ENCODE results near the gene ZRSR2.
"Not testable (repeated sequence)": the region's sequence is repeated elsewhere in the genome, so short reads cannot be mapped to it uniquely, and the experiment has no call there.

The ZRSR2 gene

GRCh38 chrX:15789979-15790768 is at the start of gene ZRSR2:
Gene ZRSR2, plus strand, starts transcription at chrX:15790484. Its CDS starts 12 bp downstream, at chrX:15790496.
- peak; percentile 85 for DNase-seq (ENCODE audit: low spot score)

GRCh38 chrX:15744181-15744867 is 46.0 kb upstream of the ZRSR2 start:
- no peak for DNase-seq (ENCODE audit: low spot score)

- DNase-seq (ENCODE audit: low spot score), result no peak
Observed at GRCh38 chrX:15745179-15745578, 45.1 kb upstream of the ZRSR2 start.

- not testable (repeated sequence) for DNase-seq (ENCODE audit: low spot score)
Observed at GRCh38 chrX:15746651-15747050, 43.6 kb upstream of the ZRSR2 start.

- no peak for DNase-seq (ENCODE audit: low spot score)
Observed at GRCh38 chrX:15747626-15748173, 42.6 kb upstream of the ZRSR2 start.

- DNase-seq (ENCODE audit: low spot score), result no peak
Observed at GRCh38 chrX:15748841-15749240, 41.4 kb upstream of the ZRSR2 start.

- DNase-seq (ENCODE audit: low spot score), result no peak
Observed at GRCh38 chrX:15749642-15750610, 40.4 kb upstream of the ZRSR2 start.

- no peak for DNase-seq (ENCODE audit: low spot score)
Observed at GRCh38 chrX:15750611-15751154, 39.6 kb upstream of the ZRSR2 start.

- no peak for DNase-seq (ENCODE audit: low spot score)
Observed at GRCh38 chrX:15751155-15751819, 39.0 kb upstream of the ZRSR2 start.

- DNase-seq (ENCODE audit: low spot score), result no peak
Observed at GRCh38 chrX:15755091-15755490, 35.2 kb upstream of the ZRSR2 start.

GRCh38 chrX:15758140-15758539 is 32.1 kb upstream of the ZRSR2 start:
- no peak for DNase-seq (ENCODE audit: low spot score)

- not testable (repeated sequence) for DNase-seq (ENCODE audit: low spot score)
Observed at GRCh38 chrX:15759886-15760285, 30.4 kb upstream of the ZRSR2 start.

GRCh38 chrX:15761564-15762191 is 28.6 kb upstream of the ZRSR2 start:
- peak; percentile 41 for DNase-seq (ENCODE audit: low spot score)

- DNase-seq (ENCODE audit: low spot score), result peak; percentile 29
Observed at GRCh38 chrX:15769300-15769954, 20.9 kb upstream of the ZRSR2 start.

- DNase-seq (ENCODE audit: low spot score), result no peak
Observed at GRCh38 chrX:15781961-15782699, 8.2 kb upstream of the ZRSR2 start.

GRCh38 chrX:15785176-15785750 is 5.0 kb upstream of the ZRSR2 start:
- DNase-seq (ENCODE audit: low spot score), result no peak

- DNase-seq (ENCODE audit: low spot score), result no peak
Observed at GRCh38 chrX:15786915-15787314, 3.4 kb upstream of the ZRSR2 start.

GRCh38 chrX:15790769-15791290 is 546 bp downstream of the ZRSR2 start:
- DNase-seq (ENCODE audit: low spot score), result no peak

GRCh38 chrX:15797707-15798106 is 7.4 kb downstream of the ZRSR2 start:
- DNase-seq (ENCODE audit: low spot score), result no peak

Data from iPS-NIHi11 (cell line).